ENCODE measurements around the gene ATF7. TPM values are rescaled to one million over a fixed set of nuclear protein-coding genes. Genes with fewer than 3 reads are reported as not detected.

ATF7 gene
- total RNA-seq, 4 donors from 2014 or later = 26.7 to 54.9 (median 33.3) TPM

- Histone ChIP-seq H3K9me3 (no peaks in the 10 kb centered on the region), H3K27ac (no peak overlapping the region), H3K4me3 (no peak overlapping the region), H3K36me3 (peaks cover 0 to 83% of the 10 kb centered on the region in 2 donors), H3K4me1 (peaks cover 0 to 10% (median 0%) of the 10 kb centered on the region in 3 donors), H3K27me3 (no peaks in the 10 kb centered on the region)
- WGBS, 2 donors (ENCODE audit: low coverage in 1 of 2) = 80 to 83% methylated on average over 1 of the region's 9 CpGs
- TF ChIP-seq POLR2AphosphoS5 (IDR thresholded peaks at IDR 0.05) (no peak), POLR2A (IDR thresholded peaks at IDR 0.05) (no peak), EP300 (IDR thresholded peaks at IDR 0.05) (no peak)
- TF ChIP-seq, protein P1, sequence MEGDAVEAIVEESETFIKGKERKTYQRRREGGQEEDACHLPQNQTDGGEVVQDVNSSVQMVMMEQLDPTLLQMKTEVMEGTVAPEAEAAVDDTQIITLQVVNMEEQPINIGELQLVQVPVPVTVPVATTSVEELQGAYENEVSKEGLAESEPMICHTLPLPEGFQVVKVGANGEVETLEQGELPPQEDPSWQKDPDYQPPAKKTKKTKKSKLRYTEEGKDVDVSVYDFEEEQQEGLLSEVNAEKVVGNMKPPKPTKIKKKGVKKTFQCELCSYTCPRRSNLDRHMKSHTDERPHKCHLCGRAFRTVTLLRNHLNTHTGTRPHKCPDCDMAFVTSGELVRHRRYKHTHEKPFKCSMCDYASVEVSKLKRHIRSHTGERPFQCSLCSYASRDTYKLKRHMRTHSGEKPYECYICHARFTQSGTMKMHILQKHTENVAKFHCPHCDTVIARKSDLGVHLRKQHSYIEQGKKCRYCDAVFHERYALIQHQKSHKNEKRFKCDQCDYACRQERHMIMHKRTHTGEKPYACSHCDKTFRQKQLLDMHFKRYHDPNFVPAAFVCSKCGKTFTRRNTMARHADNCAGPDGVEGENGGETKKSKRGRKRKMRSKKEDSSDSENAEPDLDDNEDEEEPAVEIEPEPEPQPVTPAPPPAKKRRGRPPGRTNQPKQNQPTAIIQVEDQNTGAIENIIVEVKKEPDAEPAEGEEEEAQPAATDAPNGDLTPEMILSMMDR (IDR thresholded peaks at IDR 0.05) = no peak
- no peak for ATAC-seq
Measured at GRCh38 chr12:53510181-53510812, 115.9 kb downstream of the ATF7 start.

DNA sequence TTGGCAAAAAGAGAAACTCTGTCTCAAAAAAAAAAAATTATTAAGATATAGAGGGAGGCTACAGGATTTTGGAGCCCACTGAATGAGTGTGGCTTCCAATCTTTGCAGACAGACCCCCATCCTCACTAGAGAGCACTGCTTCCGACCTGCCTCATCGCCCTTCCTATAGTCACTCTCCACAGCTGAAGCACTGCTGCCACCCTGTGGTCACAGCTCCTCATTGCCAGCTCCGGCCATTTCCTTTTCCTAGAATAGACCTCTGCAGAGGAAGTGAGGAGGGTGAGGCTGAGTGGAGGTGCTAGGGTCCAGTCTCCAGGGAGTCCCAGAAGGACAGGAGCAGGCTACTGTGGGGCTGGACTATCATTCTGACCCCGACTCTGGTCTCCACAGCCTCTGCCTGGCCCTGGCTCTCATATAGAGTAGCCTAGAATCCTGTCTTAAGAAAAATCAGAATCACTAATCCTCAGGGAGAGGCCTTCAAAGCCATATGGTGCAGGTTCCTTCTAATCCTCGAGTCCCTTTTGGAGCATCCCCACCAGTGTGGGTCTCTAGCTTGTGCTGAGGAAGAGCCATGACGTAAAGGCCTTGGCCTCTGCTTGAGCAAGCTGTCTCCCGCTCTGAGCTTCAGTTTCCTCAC, 117.5 kb downstream of the ATF7 start:
- ATAC-seq = peak; percentile 88
- H3K27ac ChIP-seq = peak overlapping the region in 3 of 4 donors; percentile 4 to 41 (median 21)
- WGBS, 2 donors (ENCODE audit: low coverage in 1 of 2) = 0 to 23% methylated on average over 3 to 5 of the region's 7 CpGs
- TF ChIP-seq, protein P1 (IDR thresholded peaks at IDR 0.05) = peak in 3 of 4 experiments; percentile 91 to 95 (median 91)
- no peak for TF ChIP-seq EP300 (IDR thresholded peaks at IDR 0.05)
- H3K27me3 ChIP-seq = no peaks in the 10 kb centered on the region
- H3K9me3 ChIP-seq = no peaks in the 10 kb centered on the region
- no peak overlapping the region for H3K4me3 ChIP-seq
- peaks cover 0 to 10% (median 0%) of the 10 kb centered on the region in 3 donors for H3K4me1 ChIP-seq
- peaks cover 0 to 83% of the 10 kb centered on the region in 2 donors for H3K36me3 ChIP-seq

- H3K27me3 ChIP-seq = no peaks in the 10 kb centered on the region
- ATAC-seq = no peak
- H3K36me3 ChIP-seq = peaks cover 0 to 78% of the 10 kb centered on the region in 2 donors
- WGBS, 2 donors (ENCODE audit: low coverage in 1 of 2) = 68% methylated on average over 3 of the region's 4 CpGs; no CpG with 5 or more reads in 1 of the 2 donors
- peaks cover 0 to 20% (median 5%) of the 10 kb centered on the region in 3 donors for H3K4me1 ChIP-seq
- TF ChIP-seq, protein P1 (IDR thresholded peaks at IDR 0.05) = no peak
- TF ChIP-seq POLR2A (IDR thresholded peaks at IDR 0.05) (no peak), POLR2AphosphoS5 (IDR thresholded peaks at IDR 0.05) (no peak)
- H3K9me3 ChIP-seq = no peaks in the 10 kb centered on the region
- H3K4me3 ChIP-seq = no peak overlapping the region
- H3K27ac ChIP-seq = no peak overlapping the region
Measured at GRCh38 chr12:53507603-53507885, 118.6 kb downstream of the ATF7 start.

- Histone ChIP-seq H3K4me3 (no peak within 1 kb of the TSS), H3K4me1 (peaks cover 0 to 25% (median 8%) of the 10 kb centered on the region in 3 donors), H3K27ac (peak within 1 kb of the TSS in 2 of 4 donors; percentile 21 to 41), H3K27me3 (no peaks in the 10 kb centered on the region), H3K36me3 (peaks cover 0 to 73% of the 10 kb centered on the region in 2 donors), H3K9me3 (no peaks in the 10 kb centered on the region)
- TF ChIP-seq, protein P1 (IDR thresholded peaks at IDR 0.05) = no peak
- no peak for TF ChIP-seq POLR2A (IDR thresholded peaks at IDR 0.05)
- WGBS, 2 donors (ENCODE audit: low coverage in 1 of 2) = 70 to 77% methylated on average over 2 of the region's 9 CpGs
- no peak for ATAC-seq
Measured at GRCh38 chr12:53506881-53507602, 119.1 kb downstream of the ATF7 start, which contains the start of gene NPFF. Gene NPFF, minus strand, starts transcription at chr12:53507484. Its CDS starts 10 bp downstream, at chr12:53507474.
